Fibroblast of skin of right biceps (primary cell): ENCODE data around the gene APIP.
"Not testable (repeated sequence)": the region's sequence is repeated elsewhere in the genome, so short reads cannot be mapped to it uniquely, and the experiment has no call there.

ENCODE experiments used
- DNase-seq: peaks from one replicate; pipeline ENCODE4 v3.0.0-alpha.2; 2013

The APIP gene

DNA sequence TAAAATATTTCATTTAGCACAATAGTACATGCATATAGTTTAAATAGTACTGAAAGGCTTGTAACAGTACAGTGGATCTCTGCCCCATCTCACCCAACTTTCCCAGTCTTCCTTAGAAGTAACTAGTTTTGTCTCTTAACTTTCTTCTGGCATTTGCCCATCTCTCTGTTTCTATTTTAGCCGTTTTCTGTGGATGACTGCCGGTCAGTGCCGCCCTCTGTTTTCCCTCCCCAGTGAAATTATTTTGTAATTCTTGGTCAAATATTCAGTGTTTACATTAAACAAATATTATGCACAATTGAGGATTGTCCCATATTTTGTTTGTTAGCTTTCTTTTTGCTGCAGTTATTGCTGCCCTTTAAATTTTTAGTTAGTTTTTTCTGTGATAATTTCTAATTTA, 8.5 kb upstream of the APIP start:
- no peak for DNase-seq

DNA sequence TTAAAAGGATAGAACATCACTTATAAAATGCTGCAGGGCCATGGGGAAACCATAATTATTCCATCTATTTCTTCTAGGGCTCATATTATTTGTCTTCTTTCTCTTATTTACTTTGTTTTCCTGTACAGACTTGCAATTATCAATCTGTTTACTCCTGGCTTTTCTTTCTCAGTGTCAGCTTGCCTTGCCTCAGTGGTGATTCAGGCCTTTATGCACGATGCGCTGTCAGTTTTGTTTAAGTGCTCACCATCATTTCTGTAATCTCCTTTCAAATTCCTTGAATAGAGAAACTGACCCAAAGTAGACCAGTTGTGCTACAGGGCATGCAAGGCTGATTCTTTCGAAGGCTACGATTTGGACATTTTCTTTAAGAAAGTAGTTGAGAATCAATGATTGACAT, 5.0 kb upstream of the APIP start:
- no peak for DNase-seq

DNA sequence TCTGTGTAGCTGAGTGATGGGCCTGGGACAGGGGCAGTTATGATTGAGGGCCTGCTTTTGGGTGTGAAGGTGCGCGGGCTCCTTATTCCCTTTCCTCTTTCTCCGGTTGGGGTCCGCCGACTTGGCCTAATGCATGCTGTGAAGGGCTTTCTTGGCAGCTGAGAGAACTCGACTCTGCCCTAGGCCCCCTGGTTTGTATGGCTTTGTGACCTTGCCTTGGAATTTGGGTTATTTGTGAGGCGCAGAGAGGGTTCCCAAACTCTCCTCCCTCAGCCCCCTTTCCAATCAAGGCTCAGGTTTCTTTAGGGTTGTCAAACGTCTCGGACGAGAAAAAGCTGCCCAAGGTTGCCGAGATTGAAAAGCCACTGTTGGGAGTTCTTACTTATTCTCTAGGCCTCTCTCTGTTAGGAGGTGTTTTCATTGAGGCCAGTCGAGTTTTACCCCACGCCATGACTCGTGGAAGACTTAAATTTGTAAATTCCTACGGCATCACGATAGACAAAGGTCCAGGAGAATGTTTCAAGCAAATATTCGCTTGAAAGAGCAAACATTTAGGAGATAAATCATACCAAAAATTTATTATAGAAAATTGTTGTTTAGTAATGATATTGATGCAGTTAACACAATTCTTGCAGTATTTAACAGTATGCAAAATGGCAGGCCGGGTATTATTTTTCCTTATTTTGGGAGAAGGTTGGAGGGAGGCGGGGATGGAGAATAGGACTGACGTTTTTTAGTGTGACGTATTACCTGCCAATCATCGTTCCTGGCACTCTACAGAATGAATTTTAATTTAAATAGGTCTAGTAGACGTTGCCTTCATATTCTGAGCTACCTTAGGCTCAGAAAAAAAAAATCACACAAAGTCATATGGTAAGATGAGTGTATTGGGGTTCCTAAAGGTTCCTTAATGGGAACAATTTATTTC, 928 bp upstream of the APIP start:
- DNase-seq = peak; percentile 31

DNA sequence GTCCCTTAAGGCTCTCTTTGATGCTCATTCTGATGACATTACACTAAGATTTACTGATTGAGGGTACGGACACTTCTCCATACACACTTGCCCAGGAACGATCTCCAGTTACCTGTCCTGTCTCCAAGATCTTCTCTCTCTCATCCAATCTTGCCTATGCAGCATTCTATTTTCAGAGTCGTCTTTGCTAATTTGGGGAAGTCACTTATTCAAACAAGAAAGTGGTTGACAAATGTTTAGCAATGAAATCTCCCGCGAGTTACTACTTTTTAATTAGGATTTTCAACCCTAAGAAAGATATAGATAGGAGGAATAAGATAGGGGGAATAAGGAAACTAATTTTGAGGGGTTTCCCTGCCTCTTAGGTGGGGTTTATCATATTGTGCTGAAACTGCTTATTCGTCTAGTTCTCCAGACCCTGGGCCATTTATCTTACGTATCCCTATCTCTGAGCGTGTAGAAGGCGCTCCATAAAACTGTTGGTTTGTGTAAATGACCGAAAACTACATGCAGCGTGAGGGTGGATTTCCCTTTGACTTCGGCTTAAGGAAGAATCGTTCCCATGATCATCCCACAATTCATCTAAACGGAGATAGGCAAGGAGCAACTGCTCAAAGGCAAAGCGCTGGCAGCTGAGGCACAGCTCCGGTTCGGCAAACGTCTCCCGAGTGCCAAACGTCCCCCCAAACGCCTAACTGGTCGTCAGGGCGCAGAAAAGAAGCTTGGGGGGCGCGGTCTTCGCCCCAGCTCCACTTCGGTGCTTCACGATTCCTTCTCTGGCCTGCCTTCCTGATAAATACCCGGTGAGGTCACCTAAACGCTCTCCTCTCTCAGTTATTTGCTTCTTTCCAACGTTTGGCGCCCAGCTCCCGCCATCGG, 804 bp downstream of the APIP start:
- no peak for DNase-seq

DNA sequence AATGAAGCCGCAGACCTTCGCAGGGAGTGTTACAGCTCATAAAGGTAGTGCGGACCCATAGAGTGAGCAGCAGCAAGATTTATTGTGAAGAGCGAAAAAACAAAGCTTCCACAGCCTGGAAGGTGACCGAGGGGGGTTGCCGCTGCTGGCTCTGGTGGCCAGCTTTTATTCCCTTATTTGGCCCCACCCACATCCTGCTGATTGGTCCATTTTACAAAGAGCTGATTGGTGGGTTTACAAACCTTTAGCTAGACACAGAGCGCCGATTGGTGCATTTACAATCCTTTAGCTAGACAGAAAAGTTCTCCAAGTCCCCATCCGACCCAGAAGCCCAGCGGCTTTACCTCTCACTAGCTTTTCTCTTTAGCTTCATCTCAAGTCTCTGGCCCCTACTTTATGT, 2.6 kb downstream of the APIP start:
- DNase-seq = not testable (repeated sequence)

DNA sequence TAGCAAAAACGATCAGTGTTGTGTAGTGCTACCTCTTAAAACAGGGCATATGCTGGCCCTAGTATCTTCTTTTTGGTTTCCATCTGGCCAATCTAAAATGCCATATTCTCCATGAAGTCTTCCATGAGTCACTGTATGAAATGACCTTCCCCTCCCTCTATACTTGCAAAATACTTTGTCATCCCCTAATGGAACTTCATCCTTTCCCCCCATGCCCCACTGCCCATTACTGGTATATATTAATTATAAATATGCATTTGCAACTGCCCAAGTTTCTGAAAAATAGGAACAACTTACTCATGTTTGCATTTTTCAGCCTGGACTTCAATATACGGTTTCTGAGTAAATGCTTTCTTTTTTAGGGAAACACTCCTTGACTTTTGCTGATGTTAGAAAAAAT, 4.5 kb downstream of the APIP start:
- no peak for DNase-seq

DNA sequence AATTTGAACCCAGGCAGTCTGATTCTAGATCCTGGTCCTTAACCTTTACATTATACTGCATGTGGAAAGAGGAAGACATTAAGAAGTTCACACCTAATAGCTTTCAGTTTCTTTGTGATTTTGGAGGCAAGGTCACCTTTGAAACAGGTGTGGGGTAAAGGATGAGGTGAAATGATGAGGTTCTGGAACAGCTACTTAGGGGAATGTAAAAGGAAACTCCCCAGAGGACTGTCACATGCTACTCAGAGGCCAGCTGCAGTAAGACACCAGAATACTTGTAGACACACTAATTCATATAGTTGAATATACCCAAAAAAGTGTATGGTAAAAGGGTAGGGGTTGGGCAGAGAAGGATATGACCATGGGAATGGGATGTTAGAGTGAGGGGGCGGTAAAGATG, 5.4 kb downstream of the APIP start:
- no peak for DNase-seq

- no peak for DNase-seq
Measured at GRCh38 chr11:34909955-34910354, 6.2 kb downstream of the APIP start.

DNA sequence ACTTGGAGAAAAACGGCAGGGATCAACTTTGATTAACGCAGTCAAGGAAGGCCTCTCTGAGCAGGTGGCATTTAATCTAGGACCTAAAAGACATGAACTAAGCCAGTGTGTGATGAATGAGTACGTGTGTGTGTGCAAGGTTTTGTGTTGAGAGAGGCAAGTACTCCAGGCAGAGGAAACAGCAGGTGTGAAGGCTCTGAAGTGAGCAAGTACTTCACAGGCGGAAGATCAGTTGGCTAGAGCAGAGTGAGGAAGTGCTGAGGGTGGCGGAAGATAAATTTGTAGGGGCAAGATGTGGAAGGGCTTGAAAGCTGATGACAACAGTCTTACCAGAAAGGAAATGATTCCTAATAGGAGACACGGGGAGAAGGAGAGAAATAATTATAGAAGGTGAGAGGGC, 6.8 kb downstream of the APIP start:
- DNase-seq = no peak

DNA sequence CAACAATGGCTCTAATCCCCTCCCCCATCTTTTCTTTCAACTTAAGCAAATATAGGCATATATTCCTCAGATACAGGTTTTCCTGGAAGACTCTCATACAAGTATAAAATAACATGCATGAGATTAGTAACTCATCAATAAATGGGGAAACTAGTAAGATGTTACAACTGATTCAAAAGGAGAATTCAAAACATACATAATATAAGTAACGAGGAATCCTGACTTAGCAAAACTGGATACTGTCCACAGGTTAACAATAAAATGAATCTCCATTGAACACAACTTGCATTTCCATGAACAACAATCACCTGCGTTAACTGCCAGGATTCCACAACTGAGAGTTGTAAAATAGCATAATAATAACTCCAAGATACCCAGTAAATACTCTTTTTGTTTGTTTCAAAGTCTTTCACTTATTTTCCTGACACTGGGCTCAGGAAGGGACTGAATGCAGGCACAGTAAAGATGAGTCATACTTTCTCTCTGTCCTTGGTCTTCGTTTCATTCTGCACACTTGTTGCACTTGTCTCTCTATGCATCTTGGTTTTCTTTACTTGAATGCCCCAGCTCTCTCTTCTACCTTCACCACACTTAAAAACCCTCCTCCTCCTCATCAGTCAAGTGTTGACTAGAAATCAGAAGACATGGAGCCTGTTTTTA, 8.1 kb downstream of the APIP start:
- DNase-seq = no peak

DNA sequence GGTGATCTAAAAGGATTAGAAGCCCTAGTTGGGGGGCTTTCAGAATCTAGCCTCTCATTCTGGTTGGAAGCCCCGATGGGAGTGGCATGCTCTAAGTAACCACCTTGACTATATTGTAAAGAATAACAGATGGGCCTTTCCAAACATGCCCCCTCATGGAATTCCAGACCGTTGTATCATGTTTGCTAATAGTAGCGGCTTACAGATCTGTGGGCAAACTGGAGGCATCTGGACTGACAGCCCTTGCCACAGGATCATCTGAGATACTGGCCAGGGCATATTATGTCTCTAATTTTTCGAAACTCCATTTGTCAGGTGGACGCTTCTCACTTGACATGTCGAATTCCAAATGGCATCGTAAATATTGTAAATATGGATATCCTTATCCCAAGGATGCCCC, 10.5 kb downstream of the APIP start:
- no peak for DNase-seq

- peak; percentile 7 for DNase-seq
Measured at GRCh38 chr11:34904421-34904955, 11.7 kb downstream of the APIP start.

- DNase-seq = peak; percentile 12
Measured at GRCh38 chr11:34899633-34900016, 16.6 kb downstream of the APIP start.

- DNase-seq = no peak
Measured at GRCh38 chr11:34898474-34898873, 17.7 kb downstream of the APIP start.

- DNase-seq = no peak
Measured at GRCh38 chr11:34897171-34897870, 18.9 kb downstream of the APIP start.

GRCh38 chr11:34896191-34896590, 20.0 kb downstream of the APIP start:
- DNase-seq = not testable (repeated sequence)

DNA sequence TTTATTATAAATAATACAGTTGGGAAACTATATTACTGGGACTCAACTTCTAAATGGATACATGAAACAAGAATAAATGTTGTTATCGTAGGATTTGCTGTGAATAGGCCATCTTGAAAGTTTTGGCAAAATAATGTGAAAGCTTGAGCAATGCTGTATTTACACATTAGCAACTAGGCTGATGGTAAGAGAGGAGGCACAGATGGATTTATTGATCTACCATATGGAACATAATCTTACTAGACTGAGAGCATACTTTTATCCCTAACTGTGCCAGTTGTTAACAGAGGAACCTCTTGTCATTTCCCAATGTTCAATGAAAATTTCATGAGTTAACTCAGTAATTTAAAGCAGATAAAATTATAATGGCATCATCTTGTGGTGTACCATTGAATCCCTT, 22.8 kb downstream of the APIP start:
- DNase-seq = no peak

- DNase-seq = no peak
Measured at GRCh38 chr11:34891611-34892010, 24.6 kb downstream of the APIP start.

GRCh38 chr11:34890812-34891211, 25.4 kb downstream of the APIP start:
- DNase-seq = peak; percentile 34

GRCh38 chr11:34890089-34890488, 26.1 kb downstream of the APIP start:
- no peak for DNase-seq

GRCh38 chr11:34887260-34887659, 28.9 kb downstream of the APIP start:
- DNase-seq = no peak

DNA sequence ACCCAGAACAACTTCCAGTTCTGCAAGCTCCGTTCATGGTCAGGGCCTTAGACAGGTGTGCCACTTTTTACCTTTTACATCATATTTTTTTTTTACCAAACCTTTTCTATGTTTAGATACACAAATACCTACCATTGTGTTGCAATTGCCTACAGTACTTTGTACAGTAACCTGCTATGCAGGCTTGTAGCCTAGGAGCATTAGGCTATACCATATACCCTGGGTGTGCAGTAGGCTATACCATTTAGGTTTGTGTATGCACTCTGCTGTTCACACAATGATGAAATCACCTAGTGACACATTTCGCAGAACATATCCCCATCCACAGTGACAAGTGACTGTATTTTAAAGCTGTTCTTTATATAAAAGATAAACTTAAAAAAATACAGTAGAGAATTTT, 29.6 kb downstream of the APIP start:
- DNase-seq = no peak

GRCh38 chr11:34881900-34882299, 34.3 kb downstream of the APIP start:
- DNase-seq = no peak
